ENCODE results near the gene SDHA.

GRCh38 chr5:189486-189885 is 28.6 kb upstream of the SDHA start:
- TF ChIP-seq CTCF (IDR thresholded peaks at IDR 0.05) (no peak), POLR2A (IDR thresholded peaks at IDR 0.05) (no peak), EP300 (IDR thresholded peaks at IDR 0.05; ENCODE audit: low read depth) (no peak)
